ENCODE results near the gene HSPD1.

- TF ChIP-seq, protein P1, sequence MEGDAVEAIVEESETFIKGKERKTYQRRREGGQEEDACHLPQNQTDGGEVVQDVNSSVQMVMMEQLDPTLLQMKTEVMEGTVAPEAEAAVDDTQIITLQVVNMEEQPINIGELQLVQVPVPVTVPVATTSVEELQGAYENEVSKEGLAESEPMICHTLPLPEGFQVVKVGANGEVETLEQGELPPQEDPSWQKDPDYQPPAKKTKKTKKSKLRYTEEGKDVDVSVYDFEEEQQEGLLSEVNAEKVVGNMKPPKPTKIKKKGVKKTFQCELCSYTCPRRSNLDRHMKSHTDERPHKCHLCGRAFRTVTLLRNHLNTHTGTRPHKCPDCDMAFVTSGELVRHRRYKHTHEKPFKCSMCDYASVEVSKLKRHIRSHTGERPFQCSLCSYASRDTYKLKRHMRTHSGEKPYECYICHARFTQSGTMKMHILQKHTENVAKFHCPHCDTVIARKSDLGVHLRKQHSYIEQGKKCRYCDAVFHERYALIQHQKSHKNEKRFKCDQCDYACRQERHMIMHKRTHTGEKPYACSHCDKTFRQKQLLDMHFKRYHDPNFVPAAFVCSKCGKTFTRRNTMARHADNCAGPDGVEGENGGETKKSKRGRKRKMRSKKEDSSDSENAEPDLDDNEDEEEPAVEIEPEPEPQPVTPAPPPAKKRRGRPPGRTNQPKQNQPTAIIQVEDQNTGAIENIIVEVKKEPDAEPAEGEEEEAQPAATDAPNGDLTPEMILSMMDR (IDR thresholded peaks at IDR 0.05) = no peak
- TF ChIP-seq POLR2A (IDR thresholded peaks at IDR 0.05) = no peak
Observed at GRCh38 chr2:197514754-197515153, 15.1 kb upstream of the HSPD1 start.
